ENCODE data around the gene MT1M. TPM values are rescaled to one million over a fixed set of nuclear protein-coding genes. Genes with fewer than 3 reads are reported as not detected.

MT1M gene
- total and polyA plus RNA-seq, 2 of the 4 experiments (the other 2 are of a cell fraction), result 0.10 TPM; not detected in 1

DNA sequence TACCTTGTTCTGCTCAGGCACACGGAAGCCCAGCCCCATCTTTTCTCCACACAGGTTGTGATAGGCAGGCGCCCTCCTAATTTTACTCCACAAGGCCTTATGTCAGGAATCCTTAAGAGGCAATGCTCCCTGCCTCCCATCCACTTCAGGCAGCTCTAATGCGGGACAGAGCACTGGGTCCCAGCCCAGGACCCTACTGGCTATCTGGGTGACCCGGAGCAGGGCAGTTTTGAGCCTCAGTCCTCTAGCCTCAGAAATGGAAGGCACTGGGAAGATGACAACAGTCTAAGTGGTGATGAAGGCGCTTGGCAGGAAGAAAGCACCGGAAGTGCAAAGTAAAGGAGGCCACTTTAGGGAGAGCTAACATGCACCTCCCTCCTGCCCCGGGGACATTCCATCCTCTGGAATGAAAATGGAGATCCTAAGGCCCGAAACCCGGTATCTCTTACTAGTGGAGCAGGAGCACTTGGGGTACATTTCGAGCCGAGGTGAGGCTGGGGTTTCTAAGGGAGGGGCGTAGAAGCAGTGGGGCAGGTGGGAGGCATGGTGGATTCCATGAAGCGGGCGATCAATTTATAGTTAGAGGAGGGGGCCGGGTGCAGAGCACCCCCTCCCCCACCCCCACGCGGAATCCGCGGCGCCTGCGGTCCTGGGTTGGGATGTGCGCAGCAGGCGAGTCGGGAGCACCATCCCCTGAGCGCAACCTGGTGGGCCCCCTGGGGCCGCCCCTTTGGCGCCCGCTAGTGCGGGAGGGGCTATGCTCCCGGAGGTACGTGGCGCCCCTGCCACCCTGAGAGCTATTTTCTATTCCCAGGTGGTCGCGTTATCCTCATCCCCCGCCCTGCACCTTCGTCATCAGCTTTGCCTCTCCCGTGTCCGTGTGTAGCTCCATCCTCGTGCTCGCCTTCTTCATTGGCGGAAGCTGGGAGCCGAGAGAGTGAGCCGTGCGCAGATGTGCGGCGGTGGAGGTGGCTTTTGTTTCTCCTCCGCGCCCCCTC is 30.2 kb downstream of the MT1M start:
- H3K9me1 ChIP-seq (ENCODE audit: insufficient read depth, low read length), result peaks cover 3% of the 10 kb centered on the region; the same call in 1 of the 2 replicates
- no peak overlapping the region for H2BK5ac ChIP-seq (ENCODE audit: low read depth, low read length, poor library complexity, severe bottlenecking)
- peaks cover 3% of the 10 kb centered on the region; the same call in 1 of the 2 replicates for H3K4me1 ChIP-seq (ENCODE audit: control insufficient read depth, insufficient read depth, low read length)
- ATAC-seq (ENCODE audit: low read depth) (peak; percentile 24; the same call in 1 of the 2 replicates), DNase-seq (no peak)
- no peaks in the 10 kb centered on the region for H3K36me3 ChIP-seq (ENCODE audit: control insufficient read depth, insufficient read depth, low read length)
- H3K14ac ChIP-seq (replicated peaks; ENCODE audit: low read depth, low read length), result no peak overlapping the region
- no peaks in the 10 kb centered on the region for H4K20me1 ChIP-seq (ENCODE audit: insufficient read depth, low read length)
- H2BK15ac ChIP-seq (ENCODE audit: low read depth, low read length), result no peak overlapping the region
- no peak overlapping the region for H2AK9ac ChIP-seq (replicated peaks; ENCODE audit: low read depth, low read length, poor library complexity)
- intact Hi-C loops (cut with micrococcal nuclease), result loop anchor here (2.0 kb wide), 1 partner anchor 26 kb away; no protein-coding TSS in a partner anchor
- no TSS peak for BruUV-seq (replicated peaks)
- CTCF ChIA-PET, result no interaction called here
- TF ChIP-seq MXI1 (IDR thresholded peaks at IDR 0.05; ENCODE audit: borderline replicate concordance, low read depth, low read length), result no peak
- no peak for TF ChIP-seq FOS (IDR thresholded peaks at IDR 0.05; ENCODE audit: low read depth, low read length)
- no peak for TF ChIP-seq NFE2L2 (IDR thresholded peaks at IDR 0.05; ENCODE audit: low read depth, low read length)
- TF ChIP-seq RAD21 (IDR thresholded peaks at IDR 0.05; ENCODE audit: low read length), result no peak
- no peak for TF ChIP-seq RFX5 (IDR thresholded peaks at IDR 0.05; ENCODE audit: low read depth, low read length)
- TF ChIP-seq MAFK (IDR thresholded peaks at IDR 0.05; ENCODE audit: low read depth, low read length), result no peak
- TF ChIP-seq, protein P1, sequence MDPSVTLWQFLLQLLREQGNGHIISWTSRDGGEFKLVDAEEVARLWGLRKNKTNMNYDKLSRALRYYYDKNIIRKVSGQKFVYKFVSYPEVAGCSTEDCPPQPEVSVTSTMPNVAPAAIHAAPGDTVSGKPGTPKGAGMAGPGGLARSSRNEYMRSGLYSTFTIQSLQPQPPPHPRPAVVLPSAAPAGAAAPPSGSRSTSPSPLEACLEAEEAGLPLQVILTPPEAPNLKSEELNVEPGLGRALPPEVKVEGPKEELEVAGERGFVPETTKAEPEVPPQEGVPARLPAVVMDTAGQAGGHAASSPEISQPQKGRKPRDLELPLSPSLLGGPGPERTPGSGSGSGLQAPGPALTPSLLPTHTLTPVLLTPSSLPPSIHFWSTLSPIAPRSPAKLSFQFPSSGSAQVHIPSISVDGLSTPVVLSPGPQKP (IDR thresholded peaks at IDR 0.05; ENCODE audit: borderline replicate concordance, low read depth, low read length), result no peak
- no peak for TF ChIP-seq CEBPB (IDR thresholded peaks at IDR 0.05; ENCODE audit: low read depth, low read length)
- TF ChIP-seq, protein P2, sequence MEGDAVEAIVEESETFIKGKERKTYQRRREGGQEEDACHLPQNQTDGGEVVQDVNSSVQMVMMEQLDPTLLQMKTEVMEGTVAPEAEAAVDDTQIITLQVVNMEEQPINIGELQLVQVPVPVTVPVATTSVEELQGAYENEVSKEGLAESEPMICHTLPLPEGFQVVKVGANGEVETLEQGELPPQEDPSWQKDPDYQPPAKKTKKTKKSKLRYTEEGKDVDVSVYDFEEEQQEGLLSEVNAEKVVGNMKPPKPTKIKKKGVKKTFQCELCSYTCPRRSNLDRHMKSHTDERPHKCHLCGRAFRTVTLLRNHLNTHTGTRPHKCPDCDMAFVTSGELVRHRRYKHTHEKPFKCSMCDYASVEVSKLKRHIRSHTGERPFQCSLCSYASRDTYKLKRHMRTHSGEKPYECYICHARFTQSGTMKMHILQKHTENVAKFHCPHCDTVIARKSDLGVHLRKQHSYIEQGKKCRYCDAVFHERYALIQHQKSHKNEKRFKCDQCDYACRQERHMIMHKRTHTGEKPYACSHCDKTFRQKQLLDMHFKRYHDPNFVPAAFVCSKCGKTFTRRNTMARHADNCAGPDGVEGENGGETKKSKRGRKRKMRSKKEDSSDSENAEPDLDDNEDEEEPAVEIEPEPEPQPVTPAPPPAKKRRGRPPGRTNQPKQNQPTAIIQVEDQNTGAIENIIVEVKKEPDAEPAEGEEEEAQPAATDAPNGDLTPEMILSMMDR (conservative IDR thresholded peaks at IDR 0.05; ENCODE audit: low read depth, low read length), result no peak
- no peak for TF ChIP-seq BHLHE40 (IDR thresholded peaks at IDR 0.05; ENCODE audit: low read depth, low read length)
- no peaks in the 10 kb centered on the region for H3K9me3 ChIP-seq (ENCODE audit: control insufficient read depth, insufficient read depth, low read length)
- no peak overlapping the region for H3K4me3 ChIP-seq (ENCODE audit: insufficient read depth, low read depth, low read length)
- POLR2A ChIA-PET (ENCODE audit: unreplicated experiment), result no interaction called here
- H2BK20ac ChIP-seq (ENCODE audit: low read depth, low read length), result no peak overlapping the region
- no peak overlapping the region for H3K27ac ChIP-seq (ENCODE audit: insufficient read depth, low read length)
- in situ Hi-C loops (cut with MboI; ENCODE audit: low sequenced_read_pairs), result no loop called here
- H3K4me2 ChIP-seq (ENCODE audit: low read depth, low read length), result 0 out of 2 replicates have a peak overlapping the region, but pooled peaks have one; percentile 33
- no peak overlapping the region for H4K91ac ChIP-seq (ENCODE audit: insufficient read depth, low read depth, low read length)
- H3K23ac ChIP-seq (ENCODE audit: low read depth, low read length), result no peak overlapping the region; the same call in 1 of the 2 replicates
- H2AK5ac ChIP-seq (ENCODE audit: low read depth, low read length), result no peak overlapping the region
- H2AFZ ChIP-seq (replicated peaks; ENCODE audit: low read length, poor library complexity), result peak overlapping the region; percentile 24
- 8% methylated on average over 12 of the region's 48 CpGs; no CpG with 5 or more reads in 1 of the 2 experiments for WGBS, 2 experiments (ENCODE audit: extremely low coverage in 2 of 2, insufficient read length in 1 of 2)
- H3K9ac ChIP-seq (ENCODE audit: low read depth, low read length), result no peak overlapping the region
- no peak overlapping the region for H3K4ac ChIP-seq (ENCODE audit: low read depth, low read length)
- no peak overlapping the region for H4K5ac ChIP-seq (ENCODE audit: low read depth, low read length)
- no peak overlapping the region for H2BK120ac ChIP-seq (ENCODE audit: low read depth, low read length)
- H3K56ac ChIP-seq (ENCODE audit: extremely low read depth, insufficient read depth, low read length), result no peak overlapping the region
- dilution Hi-C loops (cut with HindIII; ENCODE audit: low sequenced_read_pairs, unreplicated experiment), result no loop called here
- no peak overlapping the region for H3K18ac ChIP-seq (ENCODE audit: low read depth, low read length)
- no peak overlapping the region for H4K8ac ChIP-seq (ENCODE audit: low read depth in 2 of 2, low read length in 2 of 2)
- H3K27me3 ChIP-seq (ENCODE audit: control insufficient read depth, insufficient read depth, low read length), result peaks cover 92% of the 10 kb centered on the region
- H3K79me1 ChIP-seq (ENCODE audit: low read depth in 1 of 2, low read length in 2 of 2), result no peaks in the 10 kb centered on the region
